Ishikawa (cell line): ENCODE data around the gene ATP6V1C2.

Experiments used
- CEBPB ChIP-seq: IDR thresholded peaks from 2 replicates; pipeline ENCODE4 v1.6.1; 2012
- EGR1 ChIP-seq: IDR thresholded peaks from 2 replicates; pipeline ENCODE4 v1.6.1; 2012
- EP300 ChIP-seq: IDR thresholded peaks from 2 replicates; pipeline ENCODE4 v1.6.1; 2012; ENCODE audit warnings: borderline replicate concordance
- FOXM1 ChIP-seq: IDR thresholded peaks from 2 replicates; pipeline ENCODE4 v1.6.1; 2012; ENCODE audit warnings: low read depth, borderline replicate concordance
- MAX ChIP-seq: IDR thresholded peaks from 2 replicates; pipeline ENCODE4 v1.6.1; 2012
- NFIC ChIP-seq: IDR thresholded peaks from 2 replicates; pipeline ENCODE4 v1.6.1; 2012
- RAD21 ChIP-seq: IDR thresholded peaks from 2 replicates; pipeline ENCODE4 v1.6.1; 2012; ENCODE audit warnings: low read depth
- REST ChIP-seq: IDR thresholded peaks from 2 replicates; pipeline ENCODE4 v1.6.1; 2012; ENCODE audit warnings: low read depth, mild to moderate bottlenecking
- TAF1 ChIP-seq: IDR thresholded peaks from 2 replicates; pipeline ENCODE4 v1.6.1; 2012; ENCODE audit warnings: low read depth, mild to moderate bottlenecking
- TCF12 ChIP-seq: IDR thresholded peaks from 2 replicates; pipeline ENCODE4 v1.6.1; 2012; ENCODE audit warnings: low read depth
- TEAD4 ChIP-seq: IDR thresholded peaks from 2 replicates; pipeline ENCODE4 v1.6.1; 2012
- USF1 ChIP-seq: IDR thresholded peaks from 2 replicates; pipeline ENCODE4 v1.6.1; 2012
- YY1 ChIP-seq: IDR thresholded peaks from 2 replicates; pipeline ENCODE4 v1.6.1; 2012; ENCODE audit warnings: low read depth
- ZBTB7A ChIP-seq: IDR thresholded peaks from 2 replicates; pipeline ENCODE4 v1.6.1; 2012; ENCODE audit warnings: low read depth

Gene ATP6V1C2

DNA sequence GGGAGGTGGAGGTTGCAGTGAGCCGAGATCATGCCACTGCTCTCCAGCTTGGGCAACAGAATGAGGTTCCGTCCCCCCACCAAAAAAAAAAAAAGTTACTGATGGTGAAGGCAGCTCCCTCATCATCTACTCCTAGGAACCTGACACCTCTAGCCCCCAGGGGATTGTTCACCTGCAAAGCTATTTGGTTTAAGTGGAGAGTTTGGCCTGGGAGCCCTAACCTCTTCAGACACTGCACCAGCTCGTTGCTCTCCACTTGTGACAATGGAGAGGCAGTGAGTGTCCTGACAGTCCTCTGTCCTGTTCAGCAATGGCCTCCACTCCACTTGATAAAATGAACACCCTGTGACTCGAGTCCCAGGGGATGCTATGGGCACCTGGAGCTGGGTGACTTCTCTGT is 43.5 kb downstream of the ATP6V1C2 start:
- TF ChIP-seq EGR1 (no peak), ZBTB7A (no peak), CEBPB (no peak), NFIC (no peak), REST (no peak), MAX (no peak), USF1 (no peak), TAF1 (no peak), FOXM1 (no peak), YY1 (no peak)

DNA sequence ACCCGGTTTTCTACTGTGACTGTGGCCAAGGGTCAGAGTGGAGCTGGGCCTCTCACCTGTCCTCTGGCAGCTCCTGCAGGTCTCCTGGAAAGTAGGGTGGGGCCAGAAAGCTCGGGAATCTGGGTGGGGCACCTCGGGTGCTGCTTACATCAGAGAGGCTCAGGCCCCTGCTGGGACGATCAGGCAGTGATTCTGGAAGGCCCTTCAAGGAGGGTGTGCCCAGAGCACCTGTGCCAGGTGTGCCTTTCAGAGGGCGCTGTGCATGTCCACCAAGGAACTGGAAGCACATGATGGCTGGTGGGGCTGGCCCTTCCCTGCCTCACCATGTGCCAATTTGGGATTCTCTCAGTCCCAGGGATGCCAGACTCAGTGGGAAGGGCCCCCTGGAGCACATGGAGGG is 44.0 kb downstream of the ATP6V1C2 start:
- TF ChIP-seq USF1 (no peak), RAD21 (no peak), MAX (0 out of 2 replicates have a peak, but pooled peaks have one; percentile 40)

DNA sequence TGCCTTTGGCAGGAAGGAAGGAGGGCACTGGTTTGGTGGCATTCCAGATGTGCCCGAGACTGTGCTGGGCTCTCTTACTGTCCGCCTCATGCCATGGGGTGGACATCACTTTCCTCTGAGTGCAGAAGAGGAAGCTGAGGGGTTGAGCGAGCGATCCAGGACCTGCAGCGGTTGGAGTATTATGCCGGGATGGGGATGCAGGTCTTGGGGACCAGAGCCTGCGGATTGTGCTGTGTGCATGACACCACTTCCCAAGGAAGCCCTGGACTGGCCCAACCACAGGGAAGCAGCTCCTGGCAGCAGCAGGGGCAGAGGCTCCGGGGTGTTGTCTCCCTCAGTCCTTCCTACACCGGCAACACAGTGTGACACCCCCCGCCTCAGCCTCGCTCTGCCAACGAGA is 44.5 kb downstream of the ATP6V1C2 start:
- TF ChIP-seq REST, result no peak
- TF ChIP-seq TAF1, result no peak
- TF ChIP-seq TEAD4, result no peak
- TF ChIP-seq USF1, result no peak
- no peak for TF ChIP-seq RAD21
- no peak for TF ChIP-seq YY1
- TF ChIP-seq EGR1, result no peak
- no peak for TF ChIP-seq EP300

GRCh38 chr2:10768063-10768507 is 46.7 kb downstream of the ATP6V1C2 start:
- peak; percentile 69 for TF ChIP-seq USF1
- TF ChIP-seq NFIC, result no peak
- no peak for TF ChIP-seq ZBTB7A
- TF ChIP-seq MAX, result peak; percentile 95
- TF ChIP-seq TAF1, result no peak
- TF ChIP-seq REST, result no peak
- TF ChIP-seq YY1, result no peak
- TF ChIP-seq TCF12, result no peak
